Nephron (organoid): ENCODE measurements around the gene NLRP6.

Experiments used
- H3K27ac Mint-ChIP-seq, 3 experiments: 2 replicates each; pipeline ENCODE4 v1.8.0; 2020; ENCODE audit warnings: mixed read lengths in 3 of 3, mild to moderate bottlenecking in 2 of 3, moderate library complexity in 1 of 3
- H3K27me3 Mint-ChIP-seq: 2 replicates; pipeline ENCODE4 v1.8.0; 2021; ENCODE audit warnings: low read depth, mild to moderate bottlenecking, moderate library complexity, mixed read lengths
- H3K36me3 Mint-ChIP-seq: 2 replicates; pipeline ENCODE4 v1.8.0; 2020; ENCODE audit warnings: low read depth, mixed read lengths
- H3K4me1 Mint-ChIP-seq: 2 replicates; pipeline ENCODE4 v1.8.0; 2020; ENCODE audit warnings: mixed read lengths
- H3K4me3 Mint-ChIP-seq, 3 experiments: 2 replicates each; pipeline ENCODE4 v1.8.0; 2020; ENCODE audit warnings: mild to moderate bottlenecking in 3 of 3, mixed read lengths in 3 of 3, moderate library complexity in 2 of 3
- H3K9me3 Mint-ChIP-seq: 2 replicates; pipeline ENCODE4 v1.8.0; 2020; ENCODE audit warnings: mixed read lengths
- TF ChIP-seq, protein P1 (sequence below), 3 experiments: fragments of 200-600 bp; sonication (generic); IDR thresholded peaks; one replicate each; pipeline ENCODE4 v1.5.0; 2021; ENCODE audit warnings: antibody characterized with exemption in 3 of 3; ENCODE audit not compliant: unreplicated experiment in 3 of 3

NLRP6 gene

DNA sequence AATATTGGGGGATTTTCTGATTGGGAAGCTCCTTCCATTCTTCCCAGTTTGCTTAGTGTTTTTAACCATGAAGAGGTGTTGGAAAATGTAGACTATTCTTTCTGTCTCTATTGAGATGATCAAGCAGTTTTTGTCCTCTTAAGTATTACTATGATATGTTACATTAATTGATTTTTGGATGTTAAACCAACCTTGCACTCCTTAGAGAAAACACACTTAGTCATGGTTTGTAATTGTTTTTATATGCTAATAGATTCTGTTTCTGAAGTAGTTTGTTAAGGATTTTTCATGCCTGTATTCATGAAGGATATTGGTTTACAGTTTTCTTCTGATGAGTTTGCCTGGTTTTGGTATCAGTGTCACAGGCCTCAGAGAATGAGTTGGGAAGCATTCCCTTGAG lies 2.0 kb upstream of the NLRP6 start:
- Mint-ChIP-seq H3K27me3 (peaks cover 5% of the 10 kb centered on the region), H3K4me1 (no peaks in the 10 kb centered on the region), H3K9me3 (peaks cover 7% of the 10 kb centered on the region), H3K4me3 (no peak overlapping the region), H3K36me3 (no peaks in the 10 kb centered on the region), H3K27ac (no peak overlapping the region)
- TF ChIP-seq, protein P1, sequence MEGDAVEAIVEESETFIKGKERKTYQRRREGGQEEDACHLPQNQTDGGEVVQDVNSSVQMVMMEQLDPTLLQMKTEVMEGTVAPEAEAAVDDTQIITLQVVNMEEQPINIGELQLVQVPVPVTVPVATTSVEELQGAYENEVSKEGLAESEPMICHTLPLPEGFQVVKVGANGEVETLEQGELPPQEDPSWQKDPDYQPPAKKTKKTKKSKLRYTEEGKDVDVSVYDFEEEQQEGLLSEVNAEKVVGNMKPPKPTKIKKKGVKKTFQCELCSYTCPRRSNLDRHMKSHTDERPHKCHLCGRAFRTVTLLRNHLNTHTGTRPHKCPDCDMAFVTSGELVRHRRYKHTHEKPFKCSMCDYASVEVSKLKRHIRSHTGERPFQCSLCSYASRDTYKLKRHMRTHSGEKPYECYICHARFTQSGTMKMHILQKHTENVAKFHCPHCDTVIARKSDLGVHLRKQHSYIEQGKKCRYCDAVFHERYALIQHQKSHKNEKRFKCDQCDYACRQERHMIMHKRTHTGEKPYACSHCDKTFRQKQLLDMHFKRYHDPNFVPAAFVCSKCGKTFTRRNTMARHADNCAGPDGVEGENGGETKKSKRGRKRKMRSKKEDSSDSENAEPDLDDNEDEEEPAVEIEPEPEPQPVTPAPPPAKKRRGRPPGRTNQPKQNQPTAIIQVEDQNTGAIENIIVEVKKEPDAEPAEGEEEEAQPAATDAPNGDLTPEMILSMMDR (IDR thresholded peaks at IDR 0.05; ENCODE audit: unreplicated experiment in 3 of 3), result no peak

DNA sequence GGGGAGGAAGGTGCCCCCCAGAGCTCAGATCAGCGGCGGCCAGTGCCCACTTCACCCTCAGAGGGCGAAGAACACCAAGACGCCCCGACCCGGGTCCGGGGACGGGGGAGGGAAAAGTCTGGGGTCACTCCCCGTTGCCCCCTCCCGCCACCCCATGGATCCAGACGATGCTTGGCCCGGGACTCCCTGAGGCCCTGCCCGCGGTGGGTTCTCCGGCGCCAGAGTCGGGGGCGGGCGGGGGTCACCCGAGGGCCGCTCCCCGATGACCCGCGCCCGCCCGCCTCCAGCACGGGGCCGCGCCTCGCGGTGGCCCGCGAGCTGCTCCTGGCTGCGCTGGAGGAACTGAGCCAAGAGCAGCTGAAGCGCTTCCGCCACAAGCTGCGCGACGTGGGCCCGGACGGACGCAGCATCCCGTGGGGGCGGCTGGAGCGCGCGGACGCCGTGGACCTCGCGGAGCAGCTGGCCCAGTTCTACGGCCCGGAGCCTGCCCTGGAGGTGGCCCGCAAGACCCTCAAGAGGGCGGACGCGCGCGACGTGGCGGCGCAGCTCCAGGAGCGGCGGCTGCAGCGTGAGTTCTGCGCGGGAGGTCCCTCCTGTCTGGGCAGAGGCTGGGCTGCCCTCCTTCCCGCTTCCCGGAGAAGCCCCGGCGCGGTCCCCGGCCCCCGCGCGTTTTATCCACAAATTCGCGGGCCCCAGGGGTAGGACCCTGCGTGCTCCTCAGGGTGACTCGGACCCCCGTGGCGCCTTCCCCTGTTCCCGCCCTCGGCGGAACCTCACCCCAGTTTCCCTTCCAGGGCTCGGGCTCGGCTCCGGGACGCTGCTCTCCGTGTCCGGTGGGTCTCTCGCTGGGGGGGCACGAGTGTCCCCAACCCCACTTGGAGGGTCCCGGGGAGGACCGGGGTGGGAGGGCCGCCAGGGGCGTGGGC lies 1.1 kb downstream of the NLRP6 start:
- H3K27me3 Mint-ChIP-seq, result peaks cover 9% of the 10 kb centered on the region
- H3K9me3 Mint-ChIP-seq, result peaks cover 7% of the 10 kb centered on the region
- H3K4me1 Mint-ChIP-seq, result peaks cover 11% of the 10 kb centered on the region
- TF ChIP-seq, protein P1 (IDR thresholded peaks at IDR 0.05; ENCODE audit: unreplicated experiment in 3 of 3), result no peak
- H3K36me3 Mint-ChIP-seq, result no peaks in the 10 kb centered on the region
- H3K27ac Mint-ChIP-seq, result no peak overlapping the region
- H3K4me3 Mint-ChIP-seq, result no peak overlapping the region

DNA sequence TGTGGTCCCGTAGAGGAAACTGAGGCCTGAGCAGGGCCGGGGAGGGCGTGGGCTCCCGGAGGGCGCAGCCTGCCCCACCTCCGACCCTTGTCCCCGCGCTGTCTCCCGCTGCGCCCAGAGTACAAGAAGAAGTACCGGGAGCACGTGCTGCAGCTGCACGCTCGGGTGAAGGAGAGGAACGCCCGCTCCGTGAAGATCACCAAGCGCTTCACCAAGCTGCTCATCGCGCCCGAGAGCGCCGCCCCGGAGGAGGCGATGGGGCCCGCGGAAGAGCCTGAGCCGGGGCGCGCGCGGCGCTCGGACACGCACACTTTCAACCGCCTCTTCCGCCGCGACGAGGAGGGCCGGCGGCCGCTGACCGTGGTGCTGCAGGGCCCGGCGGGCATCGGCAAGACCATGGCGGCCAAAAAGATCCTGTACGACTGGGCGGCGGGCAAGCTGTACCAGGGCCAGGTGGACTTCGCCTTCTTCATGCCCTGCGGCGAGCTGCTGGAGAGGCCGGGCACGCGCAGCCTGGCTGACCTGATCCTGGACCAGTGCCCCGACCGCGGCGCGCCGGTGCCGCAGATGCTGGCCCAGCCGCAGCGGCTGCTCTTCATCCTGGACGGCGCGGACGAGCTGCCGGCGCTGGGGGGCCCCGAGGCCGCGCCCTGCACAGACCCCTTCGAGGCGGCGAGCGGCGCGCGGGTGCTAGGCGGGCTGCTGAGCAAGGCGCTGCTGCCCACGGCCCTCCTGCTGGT lies 1.9 kb downstream of the NLRP6 start:
- peaks cover 7% of the 10 kb centered on the region for H3K9me3 Mint-ChIP-seq
- no peaks in the 10 kb centered on the region for H3K36me3 Mint-ChIP-seq
- H3K27me3 Mint-ChIP-seq, result peaks cover 9% of the 10 kb centered on the region
- no peak overlapping the region for H3K27ac Mint-ChIP-seq
- H3K4me3 Mint-ChIP-seq, result no peak overlapping the region
- peaks cover 11% of the 10 kb centered on the region for H3K4me1 Mint-ChIP-seq
- TF ChIP-seq, protein P1 (IDR thresholded peaks at IDR 0.05; ENCODE audit: unreplicated experiment in 3 of 3), result no peak

DNA sequence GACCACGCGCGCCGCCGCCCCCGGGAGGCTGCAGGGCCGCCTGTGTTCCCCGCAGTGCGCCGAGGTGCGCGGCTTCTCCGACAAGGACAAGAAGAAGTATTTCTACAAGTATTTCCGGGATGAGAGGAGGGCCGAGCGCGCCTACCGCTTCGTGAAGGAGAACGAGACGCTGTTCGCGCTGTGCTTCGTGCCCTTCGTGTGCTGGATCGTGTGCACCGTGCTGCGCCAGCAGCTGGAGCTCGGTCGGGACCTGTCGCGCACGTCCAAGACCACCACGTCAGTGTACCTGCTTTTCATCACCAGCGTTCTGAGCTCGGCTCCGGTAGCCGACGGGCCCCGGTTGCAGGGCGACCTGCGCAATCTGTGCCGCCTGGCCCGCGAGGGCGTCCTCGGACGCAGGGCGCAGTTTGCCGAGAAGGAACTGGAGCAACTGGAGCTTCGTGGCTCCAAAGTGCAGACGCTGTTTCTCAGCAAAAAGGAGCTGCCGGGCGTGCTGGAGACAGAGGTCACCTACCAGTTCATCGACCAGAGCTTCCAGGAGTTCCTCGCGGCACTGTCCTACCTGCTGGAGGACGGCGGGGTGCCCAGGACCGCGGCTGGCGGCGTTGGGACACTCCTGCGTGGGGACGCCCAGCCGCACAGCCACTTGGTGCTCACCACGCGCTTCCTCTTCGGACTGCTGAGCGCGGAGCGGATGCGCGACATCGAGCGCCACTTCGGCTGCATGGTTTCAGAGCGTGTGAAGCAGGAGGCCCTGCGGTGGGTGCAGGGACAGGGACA lies 2.7 kb downstream of the NLRP6 start:
- TF ChIP-seq, protein P1 (IDR thresholded peaks at IDR 0.05; ENCODE audit: unreplicated experiment in 3 of 3), result no peak
- H3K4me3 Mint-ChIP-seq, result no peak overlapping the region
- peaks cover 11% of the 10 kb centered on the region for H3K4me1 Mint-ChIP-seq
- H3K36me3 Mint-ChIP-seq, result no peaks in the 10 kb centered on the region
- H3K27me3 Mint-ChIP-seq, result peaks cover 9% of the 10 kb centered on the region
- no peak overlapping the region for H3K27ac Mint-ChIP-seq
- peaks cover 6% of the 10 kb centered on the region for H3K9me3 Mint-ChIP-seq

DNA sequence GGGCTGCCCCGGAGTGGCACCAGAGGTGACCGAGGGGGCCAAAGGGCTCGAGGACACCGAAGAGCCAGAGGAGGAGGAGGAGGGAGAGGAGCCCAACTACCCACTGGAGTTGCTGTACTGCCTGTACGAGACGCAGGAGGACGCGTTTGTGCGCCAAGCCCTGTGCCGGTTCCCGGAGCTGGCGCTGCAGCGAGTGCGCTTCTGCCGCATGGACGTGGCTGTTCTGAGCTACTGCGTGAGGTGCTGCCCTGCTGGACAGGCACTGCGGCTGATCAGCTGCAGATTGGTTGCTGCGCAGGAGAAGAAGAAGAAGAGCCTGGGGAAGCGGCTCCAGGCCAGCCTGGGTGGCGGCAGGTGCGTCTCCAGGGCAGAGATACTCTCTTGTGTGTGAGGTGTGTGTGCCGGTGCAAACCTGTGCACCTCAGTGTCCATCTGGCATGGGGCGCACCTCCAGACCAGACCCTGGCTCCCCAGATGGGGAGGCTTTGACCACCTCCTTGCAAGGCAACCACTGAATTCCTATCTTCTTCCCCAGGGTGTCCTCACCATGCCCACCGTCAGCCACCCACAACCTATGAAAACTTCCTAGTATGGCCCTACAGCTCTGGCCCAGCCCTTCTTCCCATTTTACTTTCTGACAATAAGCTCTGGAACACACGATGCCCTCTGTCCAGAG lies 3.4 kb downstream of the NLRP6 start:
- H3K27me3 Mint-ChIP-seq, result peaks cover 9% of the 10 kb centered on the region
- TF ChIP-seq, protein P1 (IDR thresholded peaks at IDR 0.05; ENCODE audit: unreplicated experiment in 3 of 3), result no peak
- H3K9me3 Mint-ChIP-seq, result peaks cover under 1% of the 10 kb centered on the region
- H3K27ac Mint-ChIP-seq, result no peak overlapping the region
- H3K36me3 Mint-ChIP-seq, result no peaks in the 10 kb centered on the region
- H3K4me3 Mint-ChIP-seq, result no peak overlapping the region
- H3K4me1 Mint-ChIP-seq, result peaks cover 11% of the 10 kb centered on the region
